HepG2 (cell line): ENCODE measurements around the gene CISD1. TPM values are rescaled to one million over a fixed set of nuclear protein-coding genes. Genes with fewer than 3 reads are reported as not detected.

Source experiments
- ATAC-seq: fragments of 200-7000 bp; cut with Tn5 transposase; 3 replicates; pipeline ENCODE4 v1.9.1; 2020; ENCODE audit warnings: mild to moderate bottlenecking, moderate library complexity
- Bru-seq: library from RNA; stranded (reverse); fragments of 400-500 nt; gene quantifications from one replicate; lab custom pipeline; 2021; lab: Mats Ljungman, UMichigan
- BruChase-seq, 2 experiments: library from RNA; stranded (reverse); fragments of 400-500 nt; gene quantifications; one replicate each; lab custom pipeline; 2021; lab: Mats Ljungman, UMichigan
- BruUV-seq: library from RNA; stranded (reverse); fragments of 400-500 nt; replicated peaks from 2 replicates; lab custom pipeline; 2021; lab: Mats Ljungman, UMichigan
- CTCF ChIA-PET: fragments of 300-600 bp; formaldehyde crosslinking; extraction: SDS; loops from one replicate; lab custom pipeline; 2021; ENCODE audit warnings: low total read pairs, inconsistent platforms, low intra/inter-chr PET ratio; lab: Yijun Ruan, JAX
- POLR2A ChIA-PET: fragments of 350-600 bp; sonication (Branson Sonifier 250); formaldehyde crosslinking; loops from one replicate; lab custom pipeline; 2020; ENCODE audit warnings: antibody characterized with exemption, inconsistent platforms; lab: Yijun Ruan, JAX
- DNase-seq: peaks from one replicate; pipeline ENCODE4 v3.0.0-alpha.2; 2015; ENCODE audit warnings: low spot score
- FAIRE-seq: peaks from 3 replicates; lab custom pipeline; 2011; peaks lifted over from hg19 to GRCh38; lab: Jason Lieb, UNC
- H2AFZ ChIP-seq: one replicate; pipeline ENCODE4 v1.6.1; 2011; ENCODE audit warnings: low read length, inconsistent platforms
- H3K27ac ChIP-seq: fragments of 300-600 bp; 3 replicates; pipeline ENCODE4 v1.8.0; 2011; ENCODE audit warnings: mixed run types, mild to moderate bottlenecking, mixed read lengths, low read length, inconsistent platforms; ENCODE audit not compliant: insufficient read depth; ENCODE audit errors: extremely low read length
- H3K27me3 ChIP-seq, 2 experiments: fragments of 200-600 bp in 1 of 2; 2 replicates in 1 of 2; 3 replicates in 1 of 2; pipeline versions ENCODE4 v1.6.0 to v1.8.0; 2011; ENCODE audit warnings: low read length in 2 of 2, mild to moderate bottlenecking in 2 of 2, moderate library complexity in 2 of 2, inconsistent platforms in 1 of 2; ENCODE audit not compliant: insufficient read depth in 2 of 2, control insufficient read depth in 1 of 2
- H3K36me3 ChIP-seq, 2 experiments: fragments of 200-600 bp in 1 of 2; replicated peaks in 1 of 2; 2 replicates in 1 of 2; 3 replicates in 1 of 2; pipeline versions ENCODE4 v1.5.1 to v1.8.0; 2011; ENCODE audit warnings: low read length in 2 of 2, inconsistent platforms in 1 of 2; ENCODE audit not compliant: insufficient read depth in 2 of 2, control insufficient read depth in 1 of 2
- H3K4me1 ChIP-seq: 2 replicates; pipeline ENCODE4 v1.5.1; 2012; ENCODE audit warnings: low read length, inconsistent platforms; ENCODE audit not compliant: insufficient read depth
- H3K4me2 ChIP-seq: 2 replicates; pipeline ENCODE4 v1.6.0; 2011; ENCODE audit warnings: low read depth, low read length, inconsistent platforms
- H3K4me3 ChIP-seq, 3 experiments: fragments of 200-600 bp in 1 of 3; sonication (generic), shearing (Covaris generic) in 1 of 3; replicated peaks in 1 of 3; 2 replicates each; pipeline ENCODE4 v1.5.1; 2011 to 2016; ENCODE audit warnings: low read length in 3 of 3, inconsistent platforms in 2 of 3, low read depth in 2 of 3, mild to moderate bottlenecking in 2 of 3, control low read depth in 1 of 3, mixed read lengths in 1 of 3; ENCODE audit not compliant: insufficient read depth in 1 of 3
- H3K79me2 ChIP-seq: one replicate; pipeline ENCODE4 v1.6.1; 2011; ENCODE audit warnings: low read length, inconsistent platforms; ENCODE audit not compliant: insufficient read depth
- H3K9ac ChIP-seq: 2 replicates; pipeline ENCODE4 v1.6.0; 2011; ENCODE audit warnings: mild to moderate bottlenecking, low read depth, low read length, inconsistent platforms; ENCODE audit not compliant: insufficient read depth
- H3K9me3 ChIP-seq: 2 replicates; pipeline ENCODE4 v1.5.1; 2012; ENCODE audit warnings: mild to moderate bottlenecking, low read length
- H4K20me1 ChIP-seq: 2 replicates; pipeline ENCODE4 v1.6.0; 2011; ENCODE audit warnings: inconsistent platforms, mild to moderate bottlenecking, low read length, moderate library complexity; ENCODE audit not compliant: insufficient read depth
- ELF1 ChIP-seq: sonication (generic); formaldehyde crosslinking; IDR thresholded peaks from 2 replicates; pipeline ENCODE4 v1.4.0; 2020; ENCODE audit warnings: missing genetic modification reagents
- MBD4 ChIP-seq: IDR thresholded peaks from 2 replicates; pipeline ENCODE4 v1.6.1; 2012; ENCODE audit warnings: low read length, inconsistent platforms, borderline replicate concordance
- TEAD2 ChIP-seq: sonication (generic); formaldehyde crosslinking; IDR thresholded peaks from 2 replicates; pipeline ENCODE4 v1.9.0; 2021; ENCODE audit warnings: missing genetic modification reagents
- ZKSCAN8 ChIP-seq: IDR thresholded peaks from 2 replicates; pipeline ENCODE4 v1.6.1; 2016; ENCODE audit warnings: borderline replicate concordance, missing genetic modification reagents, missing compliant biosample characterization
- ZNF337 ChIP-seq: sonication (generic); formaldehyde crosslinking; IDR thresholded peaks from 2 replicates; pipeline ENCODE4 v1.5.1; 2020; ENCODE audit warnings: missing genetic modification reagents, low read depth, mild to moderate bottlenecking, borderline replicate concordance
- ZNF883 ChIP-seq: sonication (generic); formaldehyde crosslinking; IDR thresholded peaks from 2 replicates; pipeline ENCODE4 v1.5.1; 2020; ENCODE audit warnings: mild to moderate bottlenecking, missing genetic modification reagents; ENCODE audit errors: not compliant biosample characterization
- ZZZ3 ChIP-seq: sonication (generic); formaldehyde crosslinking; IDR thresholded peaks from 2 replicates; pipeline ENCODE4 v1.4.0; 2020; ENCODE audit warnings: missing genetic modification reagents, mild to moderate bottlenecking, borderline replicate concordance
- WGBS: methylation state at CpG from one replicate; pipeline ENCODE4 v1.1.6; 2017; ENCODE audit warnings: low lambda C conversion rate; 5-methylcytosine and 5-hydroxymethylcytosine counted together
- in situ Hi-C: cut with HindIII; loops from 2 replicates; pipeline ENCODE4 v1.10.0; 2017; ENCODE audit warnings: low pct_unique_long_range_greater_than_20kb; ENCODE audit not compliant: extremely low pct_ligation_motif_present
- intact Hi-C: fragments of 100-400 bp; cut with micrococcal nuclease; formaldehyde crosslinking; loops from one replicate; pipeline ENCODE4 v1.10.0; 2022; ENCODE audit not compliant: unreplicated experiment
- long read RNA-seq, 2 experiments: library from RNA in 1 of 2; library from polyadenylated mRNA in 1 of 2; stranded (forward) in 1 of 2; unstranded in 1 of 2; transcript quantifications; one replicate each; pipeline ENCODE4 v2.0.0, GENCODE V29; 2019 to 2022
- polyA minus RNA-seq, 3 experiments: library from RNA; depleted of rRNA, polyadenylated mRNA; stranded (reverse); fragments of >200 nt; gene quantifications; 2 replicates each; pipeline ENCODE4 v1.2.3, GENCODE V29; 2011; ENCODE audit warnings: low replicate concordance in 1 of 3
- polyA plus RNA-seq, 8 experiments: library from polyadenylated mRNA; depleted of rRNA in 3 of 8; stranded (reverse) in 7 of 8; unstranded in 1 of 8; fragments of >200 nt; fragmentation: Illumina TruSeq in 4 of 8; extraction: Trizol in 4 of 8; gene quantifications; 2 replicates each; pipeline versions ENCODE4 v1.2.1 to v1.2.3, GENCODE V29; 2011 to 2016; ENCODE audit warnings: low read depth in 4 of 8, missing spikeins in 1 of 8, mixed read lengths in 1 of 8; ENCODE audit not compliant: insufficient read depth in 1 of 8
- total RNA-seq, 5 experiments: library from RNA; depleted of rRNA; stranded (reverse); fragments of >200 nt; fragmentation: Illumina TruSeq; extraction: Trizol; gene quantifications; 2 replicates each; pipeline ENCODE4 v1.2.3, GENCODE V29; 2016; ENCODE audit warnings: low read depth in 1 of 5
- TF ChIP-seq, protein P1 (sequence below): sonication (generic); formaldehyde crosslinking; IDR thresholded peaks from 2 replicates; pipeline ENCODE4 v1.8.0; 2022; ENCODE audit warnings: mild to moderate bottlenecking, missing genetic modification reagents, moderate library complexity
- TF ChIP-seq, protein P2 (sequence below): sonication (generic); formaldehyde crosslinking; IDR thresholded peaks from 2 replicates; pipeline ENCODE4 v1.4.0; 2020; ENCODE audit warnings: missing genetic modification reagents
- TF ChIP-seq, protein P3 (sequence below): sonication (generic); formaldehyde crosslinking; conservative IDR thresholded peaks from 2 replicates; pipeline ENCODE4 v1.8.0; 2022; ENCODE audit warnings: missing genetic modification reagents

Gene CISD1
- total RNA-seq (2016; rRNA removed; fragmentation: Illumina TruSeq; extraction: Trizol) = 78.9 and 92.2 TPM in 2 replicates
- total RNA-seq (2016; cell fraction: cytosol; rRNA removed; fragmentation: Illumina TruSeq; extraction: Trizol; ENCODE audit: low read depth) = 24.2 and 29.9 TPM in 2 replicates
- total RNA-seq (2016; cell fraction: insoluble cytoplasmic fraction; rRNA removed; fragmentation: Illumina TruSeq; extraction: Trizol) = 81.7 and 106 TPM in 2 replicates
- 26.8 and 29.2 TPM in 2 replicates for total RNA-seq (2016; cell fraction: membrane; rRNA removed; fragmentation: Illumina TruSeq; extraction: Trizol)
- 48.4 and 50.8 TPM in 2 replicates for total RNA-seq (2016; cell fraction: nucleus; rRNA removed; fragmentation: Illumina TruSeq; extraction: Trizol)
- 47.8 and 63.4 TPM in 2 replicates for polyA plus RNA-seq (2011; rRNA removed)
- polyA plus RNA-seq (2011; cell fraction: cytosol; rRNA removed) = 18.1 and 27.8 TPM in 2 replicates
- polyA plus RNA-seq (2011; cell fraction: nucleus; rRNA removed) = 5.2 and 8.2 TPM in 2 replicates
- 33.9 and 47.1 TPM in 2 replicates for polyA plus RNA-seq (2012)
- polyA plus RNA-seq (2016; cell fraction: cytosol; fragmentation: Illumina TruSeq; extraction: Trizol; ENCODE audit: low read depth) = 24.3 and 28.0 TPM in 2 replicates
- 78.2 and 84.8 TPM in 2 replicates for polyA plus RNA-seq (2016; cell fraction: insoluble cytoplasmic fraction; fragmentation: Illumina TruSeq; extraction: Trizol; ENCODE audit: low read depth)
- polyA plus RNA-seq (2016; cell fraction: membrane; fragmentation: Illumina TruSeq; extraction: Trizol; ENCODE audit: low read depth) = 20.1 and 21.0 TPM in 2 replicates
- polyA plus RNA-seq (2016; cell fraction: nucleus; fragmentation: Illumina TruSeq; extraction: Trizol; ENCODE audit: insufficient read depth, low read depth) = 62.1 and 66.2 TPM in 2 replicates
- polyA minus RNA-seq (2011; rRNA and poly(A)+ RNA removed; ENCODE audit: low replicate concordance) = 7.0 and 10.3 TPM in 2 replicates
- 10.5 and 13.1 TPM in 2 replicates for polyA minus RNA-seq (2011; cell fraction: cytosol; rRNA and poly(A)+ RNA removed)
- polyA minus RNA-seq (2011; cell fraction: nucleus; rRNA and poly(A)+ RNA removed) = 13.3 and 16.7 TPM in 2 replicates
- Bru-seq, nascent RNA = percentile 89 among the genes with signal in this experiment
- BruChase-seq, experiment 1, labeled RNA remaining after a 6-hour chase = percentile 78 among the genes with signal in this experiment
- BruChase-seq, experiment 2, labeled RNA remaining after a 2-hour chase = percentile 73 among the genes with signal in this experiment
- long read RNA-seq, experiment 1, transcript CISD1-201 (3 exons, 2,479 nt) = major isoform, 91 of 96 reads
- long read RNA-seq, experiment 1, partial matches to known transcripts = 2 of 96 reads
- long read RNA-seq, experiment 1, other reads (novel, unspliced or antisense) = 3 of 96 reads
- long read RNA-seq, experiment 2, transcript CISD1-201 (3 exons, 2,479 nt) = major isoform, 76 of 97 reads
- long read RNA-seq, experiment 2, partial matches to known transcripts = 9 of 97 reads
- long read RNA-seq, experiment 2, other reads (novel, unspliced or antisense) = 12 of 97 reads

DNA sequence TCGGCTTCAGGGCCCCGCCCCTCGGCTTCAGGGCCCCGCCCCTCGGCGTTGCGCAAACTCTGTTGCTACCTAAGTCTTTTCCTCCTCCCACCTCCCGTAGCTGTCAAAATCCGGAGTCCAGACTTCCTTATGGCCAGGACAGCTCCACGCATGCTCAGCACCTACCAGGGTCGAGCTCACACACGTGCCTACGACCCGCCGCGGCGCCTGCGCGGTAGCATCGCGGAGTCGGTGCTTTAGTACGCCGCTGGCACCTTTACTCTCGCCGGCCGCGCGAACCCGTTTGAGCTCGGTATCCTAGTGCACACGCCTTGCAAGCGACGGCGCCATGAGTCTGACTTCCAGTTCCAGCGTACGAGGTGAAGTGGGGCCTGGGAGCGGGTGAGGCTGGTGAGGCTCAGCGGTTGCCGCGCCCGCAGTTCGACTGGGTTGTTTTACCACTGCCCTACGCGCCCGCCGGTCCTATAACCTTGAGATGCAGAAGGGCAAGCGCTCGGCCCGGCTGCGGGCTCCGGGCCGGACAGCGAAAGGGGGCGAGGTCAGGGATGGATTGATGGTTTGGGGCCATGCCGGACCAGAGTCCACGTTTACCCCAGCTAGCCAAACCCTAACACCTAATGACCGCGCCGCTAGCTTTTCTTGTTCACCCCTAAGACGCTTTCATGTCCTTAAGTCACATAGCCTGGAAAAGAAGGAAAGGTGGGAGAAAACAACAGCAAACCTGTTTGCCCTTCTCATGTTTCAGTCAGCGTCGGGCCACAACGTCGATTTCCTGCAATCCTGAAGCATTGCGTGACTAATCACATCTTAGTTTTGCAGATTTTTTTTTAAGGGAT lies at the start of gene CISD1:
Gene CISD1, plus strand, starts transcription at position 217 of the 836 bp plus-strand sequence. Its CDS starts 112 bp downstream, at position 329.
- H3K27ac ChIP-seq = peak within 1 kb of the TSS; percentile 92
- FAIRE-seq (no peak), DNase-seq (peak; percentile 99), ATAC-seq (peak; percentile 80)
- POLR2A ChIA-PET = interaction anchor here (0.6 to 3.9 kb wide), 16 partner anchors 9 to 1639 kb away, joined by 3 to 33 read pairs (median 3); partner anchors contain the start of genes PHYHIPL and TFAM
- H3K4me1 ChIP-seq = peaks cover 34% of the 10 kb centered on the region
- peak within 1 kb of the TSS; percentile 97 for H3K4me2 ChIP-seq
- peak within 1 kb of the TSS; percentile 80 for H3K9ac ChIP-seq
- peak within 1 kb of the TSS; percentile 74 to 88 (median 83) for H3K4me3 ChIP-seq
- H3K9me3 ChIP-seq = no peaks in the 10 kb centered on the region
- peaks cover 8% of the 10 kb centered on the region; the same call in 1 of the 2 replicates for H4K20me1 ChIP-seq
- H2AFZ ChIP-seq = peak within 1 kb of the TSS; percentile 80
- intact Hi-C loops = loop anchor here (1.0 to 5.0 kb wide), 4 partner anchors 22 to 116 kb away; partner anchors contain the start of genes TFAM and UBE2D1
- H3K27me3 ChIP-seq = no peaks in the 10 kb centered on the region; a peak in 1 of 5 replicates
- no TSS peak for BruUV-seq
- CTCF ChIA-PET = no interaction called here
- peaks cover 66% of the 10 kb centered on the region for H3K79me2 ChIP-seq
- under 1% methylated on average over 48 of the region's 66 CpGs for WGBS
- no peaks in the 10 kb centered on the region for H3K36me3 ChIP-seq
- in situ Hi-C loops = no loop called here
- TF ChIP-seq TEAD2 (CRISPR knock-in tag) (peak; percentile 91; the same call in 1 of the 2 replicates), ZKSCAN8 (CRISPR knock-in tag) (0 out of 2 replicates have a peak, but pooled peaks have one; percentile 46), MBD4 (no peak), ELF1 (peak; percentile 81), ZNF883 (peak; percentile 98), ZZZ3 (CRISPR knock-in tag) (peak; percentile 28; the same call in 1 of the 2 replicates), ZNF337 (CRISPR knock-in tag) (peak; percentile 69; the same call in 1 of the 2 replicates)
- TF ChIP-seq, protein P1, sequence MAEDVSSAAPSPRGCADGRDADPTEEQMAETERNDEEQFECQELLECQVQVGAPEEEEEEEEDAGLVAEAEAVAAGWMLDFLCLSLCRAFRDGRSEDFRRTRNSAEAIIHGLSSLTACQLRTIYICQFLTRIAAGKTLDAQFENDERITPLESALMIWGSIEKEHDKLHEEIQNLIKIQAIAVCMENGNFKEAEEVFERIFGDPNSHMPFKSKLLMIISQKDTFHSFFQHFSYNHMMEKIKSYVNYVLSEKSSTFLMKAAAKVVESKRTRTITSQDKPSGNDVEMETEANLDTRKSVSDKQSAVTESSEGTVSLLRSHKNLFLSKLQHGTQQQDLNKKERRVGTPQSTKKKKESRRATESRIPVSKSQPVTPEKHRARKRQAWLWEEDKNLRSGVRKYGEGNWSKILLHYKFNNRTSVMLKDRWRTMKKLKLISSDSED (CRISPR knock-in tag) = peak; percentile 76
- TF ChIP-seq, protein P2, sequence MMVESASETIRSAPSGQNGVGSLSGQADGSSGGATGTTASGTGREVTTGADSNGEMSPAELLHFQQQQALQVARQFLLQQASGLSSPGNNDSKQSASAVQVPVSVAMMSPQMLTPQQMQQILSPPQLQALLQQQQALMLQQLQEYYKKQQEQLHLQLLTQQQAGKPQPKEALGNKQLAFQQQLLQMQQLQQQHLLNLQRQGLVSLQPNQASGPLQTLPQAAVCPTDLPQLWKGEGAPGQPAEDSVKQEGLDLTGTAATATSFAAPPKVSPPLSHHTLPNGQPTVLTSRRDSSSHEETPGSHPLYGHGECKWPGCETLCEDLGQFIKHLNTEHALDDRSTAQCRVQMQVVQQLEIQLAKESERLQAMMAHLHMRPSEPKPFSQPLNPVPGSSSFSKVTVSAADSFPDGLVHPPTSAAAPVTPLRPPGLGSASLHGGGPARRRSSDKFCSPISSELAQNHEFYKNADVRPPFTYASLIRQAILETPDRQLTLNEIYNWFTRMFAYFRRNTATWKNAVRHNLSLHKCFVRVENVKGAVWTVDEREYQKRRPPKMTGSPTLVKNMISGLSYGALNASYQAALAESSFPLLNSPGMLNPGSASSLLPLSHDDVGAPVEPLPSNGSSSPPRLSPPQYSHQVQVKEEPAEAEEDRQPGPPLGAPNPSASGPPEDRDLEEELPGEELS (CRISPR knock-in tag) = peak; percentile 34; the same call in 1 of the 2 replicates
- TF ChIP-seq, protein P3, sequence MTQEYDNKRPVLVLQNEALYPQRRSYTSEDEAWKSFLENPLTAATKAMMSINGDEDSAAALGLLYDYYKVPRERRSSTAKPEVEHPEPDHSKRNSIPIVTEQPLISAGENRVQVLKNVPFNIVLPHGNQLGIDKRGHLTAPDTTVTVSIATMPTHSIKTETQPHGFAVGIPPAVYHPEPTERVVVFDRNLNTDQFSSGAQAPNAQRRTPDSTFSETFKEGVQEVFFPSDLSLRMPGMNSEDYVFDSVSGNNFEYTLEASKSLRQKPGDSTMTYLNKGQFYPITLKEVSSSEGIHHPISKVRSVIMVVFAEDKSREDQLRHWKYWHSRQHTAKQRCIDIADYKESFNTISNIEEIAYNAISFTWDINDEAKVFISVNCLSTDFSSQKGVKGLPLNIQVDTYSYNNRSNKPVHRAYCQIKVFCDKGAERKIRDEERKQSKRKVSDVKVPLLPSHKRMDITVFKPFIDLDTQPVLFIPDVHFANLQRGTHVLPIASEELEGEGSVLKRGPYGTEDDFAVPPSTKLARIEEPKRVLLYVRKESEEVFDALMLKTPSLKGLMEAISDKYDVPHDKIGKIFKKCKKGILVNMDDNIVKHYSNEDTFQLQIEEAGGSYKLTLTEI (CRISPR knock-in tag) = no peak
